PC-3 (cell line): ENCODE data around the gene PLCB4.

Source experiments
- EZH2 ChIP-seq: fragments of 300-600 bp; sonication (generic); IDR thresholded peaks from one replicate; pipeline ENCODE4 v1.6.1; 2017; ENCODE audit warnings: antibody characterized with exemption, mild to moderate bottlenecking, low read length; ENCODE audit not compliant: unreplicated experiment
- EZH2phosphoT487 ChIP-seq: fragments of 300-600 bp; sonication (generic); IDR thresholded peaks from 2 replicates; pipeline ENCODE4 v1.6.1; 2018; ENCODE audit warnings: mild to moderate bottlenecking, antibody characterized with exemption, low read length, borderline replicate concordance
- TF ChIP-seq, protein P1 (sequence below): fragments of 300-600 bp; sonication (generic); conservative IDR thresholded peaks from 2 replicates; pipeline ENCODE4 v1.5.1; 2017; ENCODE audit warnings: antibody characterized with exemption, low read depth, mild to moderate bottlenecking, low read length

DNA sequence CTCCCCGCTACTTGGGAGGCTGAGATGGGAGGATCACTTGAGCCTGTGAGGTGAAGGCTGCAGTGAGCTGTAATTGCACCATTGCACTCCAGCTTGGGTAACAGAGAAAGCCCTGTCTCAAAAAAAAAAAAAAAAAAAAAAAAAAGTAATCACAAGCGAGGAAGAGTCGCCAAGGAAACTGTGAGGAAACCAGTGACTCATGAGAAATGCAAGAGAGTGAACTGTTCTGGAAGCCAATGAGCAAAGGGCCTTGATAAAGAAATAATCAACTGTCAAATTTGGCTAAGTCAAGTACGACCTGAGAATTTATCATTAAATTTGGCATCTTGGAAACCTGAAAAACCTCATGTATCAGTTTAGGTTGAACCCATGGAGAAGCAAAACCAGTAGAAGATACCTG lies 429.4 kb downstream of the PLCB4 start:
- TF ChIP-seq, protein P1, sequence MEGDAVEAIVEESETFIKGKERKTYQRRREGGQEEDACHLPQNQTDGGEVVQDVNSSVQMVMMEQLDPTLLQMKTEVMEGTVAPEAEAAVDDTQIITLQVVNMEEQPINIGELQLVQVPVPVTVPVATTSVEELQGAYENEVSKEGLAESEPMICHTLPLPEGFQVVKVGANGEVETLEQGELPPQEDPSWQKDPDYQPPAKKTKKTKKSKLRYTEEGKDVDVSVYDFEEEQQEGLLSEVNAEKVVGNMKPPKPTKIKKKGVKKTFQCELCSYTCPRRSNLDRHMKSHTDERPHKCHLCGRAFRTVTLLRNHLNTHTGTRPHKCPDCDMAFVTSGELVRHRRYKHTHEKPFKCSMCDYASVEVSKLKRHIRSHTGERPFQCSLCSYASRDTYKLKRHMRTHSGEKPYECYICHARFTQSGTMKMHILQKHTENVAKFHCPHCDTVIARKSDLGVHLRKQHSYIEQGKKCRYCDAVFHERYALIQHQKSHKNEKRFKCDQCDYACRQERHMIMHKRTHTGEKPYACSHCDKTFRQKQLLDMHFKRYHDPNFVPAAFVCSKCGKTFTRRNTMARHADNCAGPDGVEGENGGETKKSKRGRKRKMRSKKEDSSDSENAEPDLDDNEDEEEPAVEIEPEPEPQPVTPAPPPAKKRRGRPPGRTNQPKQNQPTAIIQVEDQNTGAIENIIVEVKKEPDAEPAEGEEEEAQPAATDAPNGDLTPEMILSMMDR = no peak
- no peak for TF ChIP-seq EZH2
- TF ChIP-seq EZH2phosphoT487 = no peak
